Muscle of leg (tissue), 11 donors: ENCODE results near the gene CLCN1. TPM values are rescaled to one million over a fixed set of nuclear protein-coding genes. Genes with fewer than 3 reads are reported as not detected.
"Not testable (repeated sequence)": the region's sequence is repeated elsewhere in the genome, so short reads cannot be mapped to it uniquely, and the experiment has no call there.

Source experiments
- DNase-seq: peaks from one replicate; pipeline ENCODE4 v3.0.0; 2013
- H3K27ac ChIP-seq: one replicate; pipeline ENCODE4 v1.5.1; 2013; ENCODE audit warnings: mild to moderate bottlenecking, low read length, control low read depth
- H3K27me3 ChIP-seq: one replicate; pipeline ENCODE4 v1.6.1; 2013; ENCODE audit warnings: low read length; ENCODE audit not compliant: control insufficient read depth, insufficient read depth
- H3K36me3 ChIP-seq: one replicate; pipeline ENCODE4 v1.6.1; 2013; ENCODE audit warnings: low read length; ENCODE audit not compliant: control insufficient read depth, insufficient read depth
- H3K4me1 ChIP-seq: one replicate; pipeline ENCODE4 v1.6.1; 2013; ENCODE audit warnings: low read length; ENCODE audit not compliant: control insufficient read depth, insufficient read depth
- H3K4me3 ChIP-seq: one replicate; pipeline ENCODE4 v1.5.1; 2013; ENCODE audit warnings: low read length, control low read depth
- H3K9me3 ChIP-seq: replicated peaks from 2 replicates; pipeline ENCODE4 v1.6.1; 2013; ENCODE audit warnings: low read depth, low read length; ENCODE audit not compliant: control insufficient read depth
- WGBS: methylation state at CpG from one replicate; pipeline ENCODE4 v1.1.5; 2013; ENCODE audit warnings: missing lambda C conversion rate; ENCODE audit not compliant: insufficient coverage; 5-methylcytosine and 5-hydroxymethylcytosine counted together
- polyA plus RNA-seq, 8 donors: library from polyadenylated mRNA; unstranded; fragments of 120-200 nt; gene quantifications; one replicate each; pipeline versions ENCODE4 v1.2.1 to v1.2.3, GENCODE V29; 2013; ENCODE audit warnings: inconsistent platforms in 1 of 8, low replicate concordance in 1 of 8; ENCODE audit not compliant: insufficient read length in 8 of 8, insufficient read depth in 1 of 8
- total RNA-seq: library from RNA; stranded (reverse); fragments of 120-200 nt; gene quantifications from one replicate; pipeline ENCODE4 v1.2.4, GENCODE V29; 2013

Gene CLCN1
- total and polyA plus RNA-seq, 9 donors: 0.27 to 3.1 (median 1.1) TPM

GRCh38 chr7:143390773-143391317 is 74.9 kb downstream of the CLCN1 start:
- H3K9me3 ChIP-seq: no peaks in the 10 kb centered on the region
- WGBS: 45% methylated on average over 8 of the region's 9 CpGs
- H3K4me1 ChIP-seq: peaks cover 78% of the 10 kb centered on the region
- no peak for DNase-seq
- no peak overlapping the region for H3K4me3 ChIP-seq
- H3K27ac ChIP-seq: peak overlapping the region; percentile 89
- H3K27me3 ChIP-seq: no peaks in the 10 kb centered on the region
- H3K36me3 ChIP-seq: peaks cover 73% of the 10 kb centered on the region

GRCh38 chr7:143391462-143392404 is 75.8 kb downstream of the CLCN1 start:
- no peaks in the 10 kb centered on the region for H3K27me3 ChIP-seq
- peaks cover 69% of the 10 kb centered on the region for H3K36me3 ChIP-seq
- 49% methylated on average over 12 of the region's 24 CpGs for WGBS
- peak; percentile 90 for DNase-seq
- peak overlapping the region; percentile 89 for H3K27ac ChIP-seq
- H3K4me1 ChIP-seq: peaks cover 71% of the 10 kb centered on the region
- no peak overlapping the region for H3K4me3 ChIP-seq
- no peaks in the 10 kb centered on the region for H3K9me3 ChIP-seq

GRCh38 chr7:143392427-143392826 is 76.5 kb downstream of the CLCN1 start:
- not testable (repeated sequence) for H3K27me3 ChIP-seq, H3K4me3 ChIP-seq, DNase-seq, H3K9me3 ChIP-seq
- peaks cover 62% of the 10 kb centered on the region for H3K36me3 ChIP-seq
- H3K27ac ChIP-seq: peak overlapping the region; percentile 89
- H3K4me1 ChIP-seq: peaks cover 64% of the 10 kb centered on the region
- 50% methylated on average over 1 of the region's 8 CpGs for WGBS

GRCh38 chr7:143392875-143393266 is 77.0 kb downstream of the CLCN1 start:
- no peak overlapping the region for H3K27ac ChIP-seq
- 98% methylated on average over 6 of the region's 6 CpGs for WGBS
- H3K9me3 ChIP-seq: no peaks in the 10 kb centered on the region
- H3K36me3 ChIP-seq: peaks cover 58% of the 10 kb centered on the region
- H3K4me1 ChIP-seq: peaks cover 60% of the 10 kb centered on the region
- H3K27me3 ChIP-seq: no peaks in the 10 kb centered on the region
- no peak overlapping the region for H3K4me3 ChIP-seq
- DNase-seq: no peak

GRCh38 chr7:143393267-143394041 is 77.5 kb downstream of the CLCN1 start:
- 64% methylated on average over 11 of the region's 14 CpGs for WGBS
- H3K36me3 ChIP-seq: peaks cover 52% of the 10 kb centered on the region
- peak; percentile 52 for DNase-seq
- no peaks in the 10 kb centered on the region for H3K27me3 ChIP-seq
- no peak overlapping the region for H3K27ac ChIP-seq
- H3K4me1 ChIP-seq: peaks cover 54% of the 10 kb centered on the region
- H3K9me3 ChIP-seq: no peaks in the 10 kb centered on the region
- no peak overlapping the region for H3K4me3 ChIP-seq

GRCh38 chr7:143394068-143394467 is 78.2 kb downstream of the CLCN1 start:
- DNase-seq: no peak
- H3K9me3 ChIP-seq: no peaks in the 10 kb centered on the region
- peaks cover 46% of the 10 kb centered on the region for H3K36me3 ChIP-seq
- H3K4me1 ChIP-seq: peaks cover 54% of the 10 kb centered on the region
- 100% methylated on average over 1 of the region's 6 CpGs for WGBS
- H3K4me3 ChIP-seq: no peak overlapping the region
- H3K27ac ChIP-seq: no peak overlapping the region
- no peaks in the 10 kb centered on the region for H3K27me3 ChIP-seq

- Histone ChIP-seq H3K27ac (no peak overlapping the region), H3K9me3 (no peaks in the 10 kb centered on the region), H3K4me1 (peaks cover 50% of the 10 kb centered on the region), H3K4me3 (no peak overlapping the region), H3K27me3 (no peaks in the 10 kb centered on the region), H3K36me3 (peaks cover 39% of the 10 kb centered on the region)
- 81% methylated on average over 5 of the region's 6 CpGs for WGBS
- DNase-seq: no peak
Observed at GRCh38 chr7:143394777-143395176, 78.9 kb downstream of the CLCN1 start.

- no peaks in the 10 kb centered on the region for H3K9me3 ChIP-seq
- no peak for DNase-seq
- 68% methylated on average over 14 of the region's 21 CpGs for WGBS
- H3K4me3 ChIP-seq: no peak overlapping the region
- no peaks in the 10 kb centered on the region for H3K27me3 ChIP-seq
- H3K27ac ChIP-seq: no peak overlapping the region
- H3K4me1 ChIP-seq: peaks cover 47% of the 10 kb centered on the region
- H3K36me3 ChIP-seq: peaks cover 32% of the 10 kb centered on the region
Observed at GRCh38 chr7:143395187-143396149, 79.6 kb downstream of the CLCN1 start.

- Histone ChIP-seq H3K9me3 (no peaks in the 10 kb centered on the region), H3K4me3 (no peak overlapping the region), H3K4me1 (peaks cover 39% of the 10 kb centered on the region), H3K27ac (no peak overlapping the region), H3K27me3 (no peaks in the 10 kb centered on the region), H3K36me3 (peaks cover 25% of the 10 kb centered on the region)
- WGBS: 42% methylated on average over 2 of the region's 7 CpGs
- DNase-seq: no peak
Observed at GRCh38 chr7:143396182-143396581, 80.3 kb downstream of the CLCN1 start.
